ENCODE data around the gene PTMS. TPM values are rescaled to one million over a fixed set of nuclear protein-coding genes. Genes with fewer than 3 reads are reported as not detected.

PTMS gene
- total and polyA plus RNA-seq, 4 donors, result 65.6 to 801 (median 249) TPM

DNA sequence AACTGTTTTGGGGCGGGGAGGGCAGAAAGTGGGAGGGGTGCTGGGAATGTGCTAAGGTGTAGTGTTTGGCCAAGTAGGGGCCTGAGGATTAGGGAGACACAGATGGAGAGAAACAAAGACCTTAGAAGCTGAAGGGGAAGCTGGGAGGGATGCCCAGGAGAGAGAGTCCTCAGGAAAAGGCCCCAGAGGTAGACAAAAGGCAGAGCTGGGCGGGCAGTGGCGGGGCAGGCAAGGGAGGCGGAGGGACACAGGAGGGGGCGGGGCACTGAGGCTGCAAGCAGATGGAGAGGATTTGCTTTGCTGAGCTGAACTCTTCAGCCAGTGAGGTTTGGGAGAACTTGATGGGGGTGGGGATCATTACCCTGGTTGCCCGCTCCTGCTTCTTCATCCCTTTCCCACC lies 2.8 kb downstream of the PTMS start:
- ATAC-seq (ENCODE audit: insufficient read depth, low FRiP score) (no peak), DNase-seq (peak; percentile 72 to 83 (median 74))
- H3K27ac ChIP-seq (ENCODE audit: low read depth in 1 of 2, low read length in 1 of 2), result no peak overlapping the region
- H3K27me3 ChIP-seq (ENCODE audit: control insufficient read depth in 3 of 3, insufficient read depth in 3 of 3, low read length in 2 of 3), result peaks cover 0 to 2% (median 0%) of the 10 kb centered on the region in 3 donors
- no peak overlapping the region for H3K4me3 ChIP-seq
- WGBS, 2 donors, result 53 to 70% methylated on average over 5 to 6 of the region's 6 CpGs
- H3K36me3 ChIP-seq (ENCODE audit: control insufficient read depth in 4 of 4, insufficient read depth in 4 of 4, low read length in 4 of 4), result peaks cover 0 to 26% (median 14%) of the 10 kb centered on the region in 4 donors
- TF ChIP-seq, protein P1, sequence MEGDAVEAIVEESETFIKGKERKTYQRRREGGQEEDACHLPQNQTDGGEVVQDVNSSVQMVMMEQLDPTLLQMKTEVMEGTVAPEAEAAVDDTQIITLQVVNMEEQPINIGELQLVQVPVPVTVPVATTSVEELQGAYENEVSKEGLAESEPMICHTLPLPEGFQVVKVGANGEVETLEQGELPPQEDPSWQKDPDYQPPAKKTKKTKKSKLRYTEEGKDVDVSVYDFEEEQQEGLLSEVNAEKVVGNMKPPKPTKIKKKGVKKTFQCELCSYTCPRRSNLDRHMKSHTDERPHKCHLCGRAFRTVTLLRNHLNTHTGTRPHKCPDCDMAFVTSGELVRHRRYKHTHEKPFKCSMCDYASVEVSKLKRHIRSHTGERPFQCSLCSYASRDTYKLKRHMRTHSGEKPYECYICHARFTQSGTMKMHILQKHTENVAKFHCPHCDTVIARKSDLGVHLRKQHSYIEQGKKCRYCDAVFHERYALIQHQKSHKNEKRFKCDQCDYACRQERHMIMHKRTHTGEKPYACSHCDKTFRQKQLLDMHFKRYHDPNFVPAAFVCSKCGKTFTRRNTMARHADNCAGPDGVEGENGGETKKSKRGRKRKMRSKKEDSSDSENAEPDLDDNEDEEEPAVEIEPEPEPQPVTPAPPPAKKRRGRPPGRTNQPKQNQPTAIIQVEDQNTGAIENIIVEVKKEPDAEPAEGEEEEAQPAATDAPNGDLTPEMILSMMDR (IDR thresholded peaks at IDR 0.05; ENCODE audit: control extremely low read depth, extremely low read depth), result no peak
- H3K9me3 ChIP-seq (ENCODE audit: control insufficient read depth in 4 of 4, insufficient read depth in 3 of 4, low read length in 3 of 4), result peaks cover 0 to 2% (median 0%) of the 10 kb centered on the region in 4 donors
- H3K4me1 ChIP-seq (ENCODE audit: control insufficient read depth in 5 of 5, insufficient read depth in 5 of 5, low read length in 5 of 5), result peaks cover 13 to 51% (median 30%) of the 10 kb centered on the region in 5 donors
- H3K9ac ChIP-seq (ENCODE audit: insufficient read depth in 1 of 2, low read length in 2 of 2), result peak overlapping the region; percentile 16 to 55

DNA sequence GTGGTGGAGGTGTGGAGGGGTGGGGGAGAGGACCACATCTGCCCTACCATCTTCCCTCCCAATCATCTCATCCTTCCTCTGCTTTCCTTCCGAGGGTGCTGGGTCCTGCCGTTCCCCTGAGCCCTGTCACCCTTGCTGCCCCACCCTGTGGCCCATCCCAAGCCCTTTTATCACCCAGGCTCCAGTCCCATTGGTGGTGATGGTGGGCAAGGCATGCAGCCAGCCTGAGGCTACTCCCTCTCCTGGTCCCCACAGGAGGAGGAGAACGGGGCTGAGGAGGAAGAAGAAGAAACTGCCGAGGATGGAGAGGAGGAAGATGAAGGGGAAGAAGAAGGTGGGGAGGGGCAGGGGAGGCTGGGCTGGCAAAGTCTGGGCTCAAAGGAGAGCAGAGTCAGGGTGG lies 3.5 kb downstream of the PTMS start:
- DNase-seq (no peak), ATAC-seq (ENCODE audit: insufficient read depth, low FRiP score) (no peak)
- TF ChIP-seq, protein P1 (IDR thresholded peaks at IDR 0.05; ENCODE audit: control extremely low read depth, extremely low read depth), result no peak
- Histone ChIP-seq H3K9me3 (ENCODE audit: control insufficient read depth in 4 of 4, insufficient read depth in 3 of 4, low read length in 3 of 4) (peaks cover 0 to 2% (median 0%) of the 10 kb centered on the region in 4 donors), H3K4me3 (no peak overlapping the region), H3K36me3 (ENCODE audit: control insufficient read depth in 4 of 4, insufficient read depth in 4 of 4, low read length in 4 of 4) (peaks cover 0 to 26% (median 14%) of the 10 kb centered on the region in 4 donors), H3K27ac (ENCODE audit: low read depth in 1 of 2, low read length in 1 of 2) (no peak overlapping the region), H3K4me1 (ENCODE audit: control insufficient read depth in 5 of 5, insufficient read depth in 5 of 5, low read length in 5 of 5) (peaks cover 13 to 51% (median 28%) of the 10 kb centered on the region in 5 donors), H3K9ac (ENCODE audit: insufficient read depth in 1 of 2, low read length in 2 of 2) (no peak overlapping the region), H3K27me3 (ENCODE audit: control insufficient read depth in 3 of 3, insufficient read depth in 3 of 3, low read length in 2 of 3) (peaks cover 0 to 2% (median 0%) of the 10 kb centered on the region in 3 donors)
- 50 to 74% methylated on average over 4 of the region's 4 CpGs for WGBS, 2 donors

DNA sequence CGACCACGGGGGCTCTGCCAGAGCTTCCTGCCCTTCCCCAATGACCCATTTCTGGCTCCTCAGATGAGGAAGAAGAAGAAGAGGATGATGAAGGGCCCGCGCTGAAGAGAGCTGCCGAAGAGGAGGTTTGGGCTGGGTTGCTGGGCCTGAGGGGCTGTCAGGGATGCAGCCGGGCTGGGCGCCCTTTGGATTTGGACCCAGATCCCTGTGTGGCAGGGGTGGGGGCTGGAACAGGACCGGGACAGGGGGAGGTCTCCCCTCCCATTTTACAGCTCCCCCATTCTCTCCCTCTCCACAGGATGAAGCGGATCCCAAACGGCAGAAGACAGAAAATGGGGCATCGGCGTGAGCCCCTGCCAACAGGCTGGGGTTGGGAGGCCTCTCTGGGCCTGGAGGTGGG lies 3.9 kb downstream of the PTMS start:
- no peak overlapping the region for H3K27ac ChIP-seq (ENCODE audit: low read depth in 1 of 2, low read length in 1 of 2)
- H3K9me3 ChIP-seq (ENCODE audit: control insufficient read depth in 4 of 4, insufficient read depth in 3 of 4, low read length in 3 of 4), result peaks cover 0 to 2% (median 0%) of the 10 kb centered on the region in 4 donors
- TF ChIP-seq, protein P1 (IDR thresholded peaks at IDR 0.05; ENCODE audit: control extremely low read depth, extremely low read depth), result no peak
- no peak overlapping the region for H3K9ac ChIP-seq (ENCODE audit: insufficient read depth in 1 of 2, low read length in 2 of 2)
- H3K27me3 ChIP-seq (ENCODE audit: control insufficient read depth in 3 of 3, insufficient read depth in 3 of 3, low read length in 2 of 3), result peaks cover 0 to 2% (median 0%) of the 10 kb centered on the region in 3 donors
- H3K4me1 ChIP-seq (ENCODE audit: control insufficient read depth in 5 of 5, insufficient read depth in 5 of 5, low read length in 5 of 5), result peaks cover 13 to 47% (median 23%) of the 10 kb centered on the region in 5 donors
- H3K4me3 ChIP-seq, result no peak overlapping the region
- DNase-seq, result no peak
- H3K36me3 ChIP-seq (ENCODE audit: control insufficient read depth in 4 of 4, insufficient read depth in 4 of 4, low read length in 4 of 4), result peaks cover 0 to 28% (median 14%) of the 10 kb centered on the region in 4 donors
- ATAC-seq (ENCODE audit: insufficient read depth, low FRiP score), result no peak
- 77 to 86% methylated on average over 12 of the region's 12 CpGs for WGBS, 2 donors

DNA sequence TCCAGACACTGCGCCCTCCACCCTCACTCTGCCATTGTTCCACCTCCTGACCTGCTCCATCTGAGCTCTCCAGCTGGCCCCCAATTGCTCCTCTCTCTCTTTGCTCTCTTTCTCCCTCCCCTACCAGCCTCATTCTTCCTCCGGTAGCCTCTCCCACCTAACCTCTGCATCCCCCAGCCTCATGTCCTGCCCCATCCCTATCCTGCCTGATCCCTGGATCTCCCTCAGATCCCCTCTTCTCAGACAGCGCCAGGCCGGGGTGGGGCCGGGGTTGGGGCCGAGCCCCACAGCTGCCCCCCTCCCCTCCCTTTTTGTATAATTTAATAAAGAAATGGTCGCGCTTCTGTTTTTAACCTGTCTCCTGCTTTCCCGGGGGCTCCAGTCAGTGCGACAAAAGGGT lies 4.4 kb downstream of the PTMS start:
- H3K27me3 ChIP-seq (ENCODE audit: control insufficient read depth in 3 of 3, insufficient read depth in 3 of 3, low read length in 2 of 3), result peaks cover 0 to 2% (median 0%) of the 10 kb centered on the region in 3 donors
- ATAC-seq (ENCODE audit: insufficient read depth, low FRiP score), result no peak
- H3K27ac ChIP-seq (ENCODE audit: low read depth in 1 of 2, low read length in 1 of 2), result no peak overlapping the region
- TF ChIP-seq, protein P1 (IDR thresholded peaks at IDR 0.05; ENCODE audit: control extremely low read depth, extremely low read depth), result no peak
- WGBS, 2 donors, result 88 to 91% methylated on average over 10 of the region's 10 CpGs
- DNase-seq, result no peak
- H3K36me3 ChIP-seq (ENCODE audit: control insufficient read depth in 4 of 4, insufficient read depth in 4 of 4, low read length in 4 of 4), result peaks cover 0 to 28% (median 14%) of the 10 kb centered on the region in 4 donors
- H3K4me3 ChIP-seq, result no peak overlapping the region
- H3K9ac ChIP-seq (ENCODE audit: insufficient read depth in 1 of 2, low read length in 2 of 2), result no peak overlapping the region
- peaks cover 0 to 2% (median 0%) of the 10 kb centered on the region in 4 donors for H3K9me3 ChIP-seq (ENCODE audit: control insufficient read depth in 4 of 4, insufficient read depth in 3 of 4, low read length in 3 of 4)
- peaks cover 8 to 42% (median 18%) of the 10 kb centered on the region in 5 donors for H3K4me1 ChIP-seq (ENCODE audit: control insufficient read depth in 5 of 5, insufficient read depth in 5 of 5, low read length in 5 of 5)

All from lung (tissue), 12 donors.